ENCODE results near the gene PHACTR3. TPM values are rescaled to one million over a fixed set of nuclear protein-coding genes. Genes with fewer than 3 reads are reported as not detected.
"Not testable (repeated sequence)": the region's sequence is repeated elsewhere in the genome, so short reads cannot be mapped to it uniquely, and the experiment has no call there.

Gene PHACTR3
- total RNA-seq, 2 donors from 2014 or later = 0.86 to 24.2 TPM

DNA sequence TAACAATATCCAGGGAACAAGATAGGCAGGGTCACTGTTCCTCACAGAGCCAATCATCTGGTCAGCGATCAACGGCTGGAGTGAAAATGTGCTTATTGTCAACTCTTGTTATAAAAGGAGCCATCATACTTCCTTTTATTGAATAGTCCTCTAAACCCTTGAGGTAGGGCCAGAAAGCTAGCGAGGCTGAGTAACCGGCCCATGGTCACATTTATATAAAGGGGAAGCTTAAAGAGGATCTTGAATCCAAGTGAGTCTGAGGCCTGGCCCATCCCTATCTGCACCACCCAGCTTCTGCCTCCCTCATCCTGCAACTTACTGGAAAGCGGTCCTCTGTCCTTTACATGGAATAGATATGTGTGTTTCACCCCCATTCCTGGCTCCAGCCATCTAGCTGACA is 9.5 kb downstream of the PHACTR3 start:
- Histone ChIP-seq H3K4me3 (no peak overlapping the region), H3K9me3 (no peaks in the 10 kb centered on the region), H3K4me1 (no peaks in the 10 kb centered on the region), H3K36me3 (no peaks in the 10 kb centered on the region), H3K27ac (no peak overlapping the region), H3K27me3 (no peaks in the 10 kb centered on the region)
- TF ChIP-seq, protein P1, sequence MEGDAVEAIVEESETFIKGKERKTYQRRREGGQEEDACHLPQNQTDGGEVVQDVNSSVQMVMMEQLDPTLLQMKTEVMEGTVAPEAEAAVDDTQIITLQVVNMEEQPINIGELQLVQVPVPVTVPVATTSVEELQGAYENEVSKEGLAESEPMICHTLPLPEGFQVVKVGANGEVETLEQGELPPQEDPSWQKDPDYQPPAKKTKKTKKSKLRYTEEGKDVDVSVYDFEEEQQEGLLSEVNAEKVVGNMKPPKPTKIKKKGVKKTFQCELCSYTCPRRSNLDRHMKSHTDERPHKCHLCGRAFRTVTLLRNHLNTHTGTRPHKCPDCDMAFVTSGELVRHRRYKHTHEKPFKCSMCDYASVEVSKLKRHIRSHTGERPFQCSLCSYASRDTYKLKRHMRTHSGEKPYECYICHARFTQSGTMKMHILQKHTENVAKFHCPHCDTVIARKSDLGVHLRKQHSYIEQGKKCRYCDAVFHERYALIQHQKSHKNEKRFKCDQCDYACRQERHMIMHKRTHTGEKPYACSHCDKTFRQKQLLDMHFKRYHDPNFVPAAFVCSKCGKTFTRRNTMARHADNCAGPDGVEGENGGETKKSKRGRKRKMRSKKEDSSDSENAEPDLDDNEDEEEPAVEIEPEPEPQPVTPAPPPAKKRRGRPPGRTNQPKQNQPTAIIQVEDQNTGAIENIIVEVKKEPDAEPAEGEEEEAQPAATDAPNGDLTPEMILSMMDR (IDR thresholded peaks at IDR 0.05) = no peak
- DNase-seq (ENCODE audit: low spot score) = no peak

DNA sequence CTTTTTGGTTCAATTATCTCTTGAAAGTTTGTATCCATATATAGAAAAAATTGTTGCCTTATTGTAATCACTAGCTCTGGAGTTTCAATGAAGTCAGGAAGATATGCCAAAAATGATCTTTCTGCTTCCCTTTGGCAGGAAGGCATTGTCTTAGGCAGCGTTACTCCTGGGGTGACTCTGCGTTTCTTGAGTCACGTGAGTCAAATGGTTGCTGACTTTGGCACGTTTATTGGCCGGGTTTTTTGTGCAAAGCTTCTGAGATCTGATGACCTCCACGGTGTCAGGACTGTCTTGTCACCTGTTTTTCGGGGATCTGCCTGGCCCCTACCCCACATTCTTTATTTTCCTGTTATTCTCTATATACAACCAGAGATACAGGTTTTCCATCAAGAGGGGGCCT is 10.4 kb downstream of the PHACTR3 start:
- H3K4me1 ChIP-seq = no peaks in the 10 kb centered on the region
- TF ChIP-seq, protein P1 (IDR thresholded peaks at IDR 0.05) = no peak
- H3K27me3 ChIP-seq = no peaks in the 10 kb centered on the region
- no peaks in the 10 kb centered on the region for H3K36me3 ChIP-seq
- H3K4me3 ChIP-seq = no peak overlapping the region
- no peak overlapping the region for H3K27ac ChIP-seq
- no peak for DNase-seq (ENCODE audit: low spot score)
- H3K9me3 ChIP-seq = no peaks in the 10 kb centered on the region

DNA sequence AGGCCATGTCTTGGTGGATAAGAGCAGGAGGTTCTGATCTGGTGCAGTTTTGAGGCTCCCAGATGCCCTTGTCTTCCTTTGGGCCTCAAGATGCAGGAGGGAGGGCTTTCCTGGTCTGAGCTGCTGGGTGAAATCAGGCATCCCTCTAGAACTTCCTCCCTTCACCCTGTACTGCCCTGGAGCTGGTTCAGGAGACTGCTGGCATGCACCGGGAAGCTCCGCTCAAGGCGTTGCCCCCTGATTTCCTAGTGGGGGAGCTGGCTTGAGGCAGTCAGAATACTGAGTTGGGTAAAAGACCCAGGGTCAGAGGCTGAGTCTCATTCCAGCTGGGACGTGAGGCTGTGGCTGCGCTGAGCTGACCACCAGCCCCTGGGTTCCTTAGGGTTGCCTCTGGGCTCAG is 12.0 kb downstream of the PHACTR3 start:
- no peak overlapping the region for H3K4me3 ChIP-seq

DNA sequence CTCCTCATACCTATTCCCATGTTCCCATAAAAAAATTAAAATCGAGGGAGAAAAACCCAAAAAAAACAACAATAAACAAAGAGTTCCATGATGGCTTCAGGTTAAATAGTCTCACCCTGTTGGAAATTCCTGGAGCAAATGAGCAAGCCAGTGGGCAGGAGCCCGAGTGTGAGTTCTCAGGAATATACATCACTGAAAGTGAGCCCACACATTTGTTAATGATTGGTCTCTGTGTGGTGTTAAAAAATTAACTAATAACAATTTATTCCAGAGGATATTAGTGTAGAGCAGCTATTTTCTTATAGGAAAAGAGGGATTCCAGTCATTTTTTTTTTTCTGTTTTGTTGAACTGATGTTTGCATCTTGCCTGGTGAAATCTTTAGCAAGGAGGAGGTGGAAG is 12.9 kb downstream of the PHACTR3 start:
- Histone ChIP-seq H3K27ac (no peak overlapping the region), H3K36me3 (no peaks in the 10 kb centered on the region), H3K27me3 (no peaks in the 10 kb centered on the region), H3K9me3 (no peaks in the 10 kb centered on the region), H3K4me1 (no peaks in the 10 kb centered on the region), H3K4me3 (no peak overlapping the region)
- no peak for DNase-seq (ENCODE audit: low spot score)
- TF ChIP-seq, protein P1 (IDR thresholded peaks at IDR 0.05) = no peak

More for the DNA sequence above, 12.0 kb downstream of the PHACTR3 start:
- no peak overlapping the region for H3K27ac ChIP-seq
- TF ChIP-seq, protein P1 (IDR thresholded peaks at IDR 0.05) = no peak
- no peak for DNase-seq (ENCODE audit: low spot score)
- no peaks in the 10 kb centered on the region for H3K9me3 ChIP-seq
- H3K4me1 ChIP-seq = no peaks in the 10 kb centered on the region
- no peaks in the 10 kb centered on the region for H3K27me3 ChIP-seq
- no peaks in the 10 kb centered on the region for H3K36me3 ChIP-seq

DNA sequence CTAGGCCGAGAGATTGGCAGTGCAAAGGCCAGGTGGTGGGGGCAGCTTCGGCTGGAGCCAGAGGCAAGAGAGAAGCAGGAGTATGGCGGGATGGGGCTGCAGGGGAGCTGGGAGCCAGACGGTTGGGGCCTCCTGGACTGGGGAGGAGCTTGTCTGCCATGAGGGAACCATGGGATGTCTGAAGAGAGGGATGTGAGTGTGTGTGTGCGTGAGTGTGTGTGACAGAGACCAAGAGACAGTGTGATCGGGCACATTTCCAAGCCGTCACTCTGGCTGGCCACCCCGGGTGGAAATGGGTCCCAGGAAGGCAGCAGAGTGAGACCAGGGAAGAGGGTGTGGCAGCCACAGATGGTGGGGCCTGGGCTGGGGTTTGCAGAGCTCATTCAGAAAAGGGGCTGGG is 13.8 kb downstream of the PHACTR3 start:
- Histone ChIP-seq H3K9me3 (no peaks in the 10 kb centered on the region), H3K4me1 (no peaks in the 10 kb centered on the region), H3K27ac (no peak overlapping the region), H3K36me3 (no peaks in the 10 kb centered on the region), H3K27me3 (no peaks in the 10 kb centered on the region), H3K4me3 (no peak overlapping the region)
- TF ChIP-seq, protein P1 (IDR thresholded peaks at IDR 0.05) = no peak
- DNase-seq (ENCODE audit: low spot score) = no peak

DNA sequence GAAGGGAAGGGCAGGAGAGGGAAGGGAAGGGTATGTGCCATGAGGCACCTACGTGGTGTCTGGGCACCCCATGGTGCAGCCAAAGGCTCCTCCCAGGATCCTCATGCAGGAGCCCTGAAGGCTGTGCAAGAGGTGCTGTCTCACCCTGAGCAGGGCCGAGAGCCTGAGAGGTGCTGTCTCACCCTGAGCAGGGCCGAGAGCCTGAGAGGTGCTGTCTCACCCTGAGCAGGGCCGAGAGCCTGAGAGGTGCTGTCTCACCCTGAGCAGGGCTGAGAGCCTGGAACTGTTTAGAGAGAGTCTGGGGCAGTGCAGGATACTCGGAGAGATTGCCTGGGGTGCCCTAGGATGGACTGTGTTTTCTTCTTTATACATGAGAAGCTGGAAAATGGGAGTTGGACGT is 14.2 kb downstream of the PHACTR3 start:
- H3K9me3 ChIP-seq; DNase-seq (ENCODE audit: low spot score); H3K27ac ChIP-seq; H3K36me3 ChIP-seq; H3K4me3 ChIP-seq; H3K27me3 ChIP-seq; H3K4me1 ChIP-seq: not testable (repeated sequence)

Data from right atrium auricular region (tissue), 2 donors.